HG03575 (cell line): ENCODE measurements around the gene MINDY4.

ENCODE experiments used
- ATAC-seq: cut with Tn5 transposase; IDR thresholded peaks from one replicate; pipeline ENCODE4 v1.9.1; 2021; ENCODE audit not compliant: unreplicated experiment, insufficient number of reproducible peaks, low FRiP score; ENCODE audit errors: extremely low read depth

MINDY4 gene

DNA sequence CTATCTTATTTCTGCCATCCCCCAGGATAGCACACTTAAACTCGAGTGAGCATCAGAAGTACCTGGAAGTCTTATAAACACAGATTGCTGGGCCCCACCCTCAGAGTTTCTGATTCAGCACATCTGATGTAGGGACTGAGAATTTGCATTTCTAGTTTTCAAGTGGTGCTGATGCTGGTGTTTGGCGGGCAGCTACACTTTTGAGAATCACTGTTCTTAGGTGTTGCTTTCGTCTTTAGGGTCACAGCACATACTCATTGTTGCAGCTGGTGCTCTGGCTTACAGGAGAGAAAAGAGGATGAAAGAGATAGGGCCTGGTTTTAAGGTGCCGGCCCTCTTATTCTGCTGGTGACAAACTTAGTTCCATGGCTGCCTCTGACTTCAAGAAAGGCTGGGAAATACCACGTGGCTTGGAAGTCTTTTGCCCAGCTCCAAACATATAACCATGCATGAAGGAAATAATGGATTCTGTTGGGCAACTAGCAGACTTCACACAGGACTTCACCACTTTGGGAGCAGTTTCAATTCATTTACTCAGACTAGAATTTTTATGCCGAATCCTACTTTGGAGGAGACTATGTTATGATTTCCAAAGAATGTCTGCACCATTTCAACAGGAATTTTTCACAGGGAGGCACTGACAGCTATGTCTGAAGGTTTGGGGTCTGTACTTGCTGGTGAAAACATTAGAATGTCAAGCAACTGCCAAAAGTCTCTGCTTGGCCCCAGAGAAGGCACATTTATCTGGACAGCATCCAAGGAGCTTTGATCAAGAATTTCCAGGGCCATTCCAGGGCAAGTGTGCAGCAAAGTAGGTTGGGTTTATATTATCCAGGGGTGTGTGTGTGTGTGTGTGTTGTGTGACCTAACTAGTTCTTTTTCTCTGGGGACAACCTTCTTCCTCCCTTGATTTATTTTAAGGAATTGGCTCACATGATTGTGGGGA lies 6.9 kb upstream of the MINDY4 start:
- ATAC-seq = peak; percentile 91

DNA sequence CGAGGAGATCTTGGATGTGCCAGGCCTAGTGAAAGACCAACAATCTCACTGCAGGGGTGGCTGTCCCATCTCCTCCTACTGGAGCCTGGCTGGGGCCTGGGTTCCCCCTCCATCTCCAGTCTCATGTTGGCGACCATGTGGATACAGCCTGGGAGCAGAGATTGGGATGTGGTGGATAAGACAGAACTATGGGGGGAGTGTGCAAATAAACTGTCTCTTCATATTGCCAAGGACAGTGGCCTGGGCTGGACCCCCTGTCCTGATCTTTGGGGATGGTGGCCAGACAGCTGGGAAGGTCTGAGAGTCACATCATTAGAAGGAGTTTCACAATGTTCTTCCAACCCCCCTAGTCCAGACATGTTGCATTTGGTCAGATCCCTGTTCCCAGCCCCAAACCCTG lies 5.8 kb upstream of the MINDY4 start:
- no peak for ATAC-seq

DNA sequence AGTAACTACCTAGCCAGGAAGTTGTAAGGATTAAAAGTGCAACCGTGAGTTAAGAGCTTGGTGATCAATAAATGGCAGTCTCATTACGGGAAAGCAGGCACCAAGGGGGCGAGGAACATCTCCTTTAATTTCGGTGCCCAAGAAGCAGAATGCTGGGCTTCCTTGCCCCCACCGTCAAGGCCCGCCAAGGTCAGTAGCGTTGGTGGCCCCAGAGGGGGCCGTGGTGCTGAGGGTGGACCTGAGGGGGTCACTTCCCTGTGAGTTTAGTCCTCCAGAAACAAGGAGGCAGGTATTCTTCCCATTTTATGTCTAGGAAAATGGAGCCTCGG lies 408 bp upstream of the MINDY4 start:
- no peak for ATAC-seq

DNA sequence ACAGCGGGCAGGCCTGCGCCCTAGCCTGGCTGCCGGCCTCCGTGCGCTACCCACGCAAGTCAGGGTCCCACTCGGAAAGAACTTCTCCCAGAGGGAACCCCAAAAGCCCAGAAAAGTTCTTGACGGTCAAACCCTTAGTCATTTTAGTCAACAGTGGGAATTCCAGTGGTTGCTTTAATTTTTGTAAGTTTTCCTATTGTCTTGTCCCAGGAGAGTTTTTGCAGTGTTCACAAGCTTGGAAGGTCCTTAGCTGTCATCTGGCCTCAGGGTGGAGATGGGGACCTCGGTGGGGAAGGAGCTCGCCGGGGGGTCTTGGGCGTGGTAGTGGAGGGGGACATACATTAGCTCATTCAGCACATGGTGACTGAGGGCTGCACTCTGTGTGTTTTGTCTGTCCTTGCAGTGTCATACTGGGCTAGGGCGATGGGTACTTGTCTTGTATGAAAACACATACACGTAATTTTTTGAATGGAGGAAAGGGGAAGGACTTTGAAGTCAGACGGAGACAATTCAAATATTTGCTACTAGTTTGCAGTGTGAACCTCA lies 736 bp downstream of the MINDY4 start:
- ATAC-seq = no peak

DNA sequence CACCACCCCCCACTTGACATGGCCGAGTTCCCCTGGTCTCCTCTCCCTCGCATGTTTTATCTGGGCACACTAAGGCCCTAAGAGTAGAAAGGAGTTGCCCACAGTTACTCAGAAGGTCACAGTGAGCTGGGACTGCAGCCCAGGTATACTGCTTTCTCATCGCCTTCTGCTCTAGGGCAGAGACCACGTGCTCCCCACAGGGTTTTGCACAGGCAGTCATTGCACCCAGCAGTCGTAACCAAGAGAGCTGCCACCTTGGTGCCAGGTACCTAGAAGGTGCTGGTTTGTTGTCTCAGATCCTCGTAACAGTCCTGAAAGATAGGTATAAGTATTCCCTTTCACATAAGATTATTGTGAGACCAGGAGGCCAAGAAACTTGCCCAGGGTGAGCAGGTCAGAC lies 1.8 kb downstream of the MINDY4 start:
- ATAC-seq = no peak

DNA sequence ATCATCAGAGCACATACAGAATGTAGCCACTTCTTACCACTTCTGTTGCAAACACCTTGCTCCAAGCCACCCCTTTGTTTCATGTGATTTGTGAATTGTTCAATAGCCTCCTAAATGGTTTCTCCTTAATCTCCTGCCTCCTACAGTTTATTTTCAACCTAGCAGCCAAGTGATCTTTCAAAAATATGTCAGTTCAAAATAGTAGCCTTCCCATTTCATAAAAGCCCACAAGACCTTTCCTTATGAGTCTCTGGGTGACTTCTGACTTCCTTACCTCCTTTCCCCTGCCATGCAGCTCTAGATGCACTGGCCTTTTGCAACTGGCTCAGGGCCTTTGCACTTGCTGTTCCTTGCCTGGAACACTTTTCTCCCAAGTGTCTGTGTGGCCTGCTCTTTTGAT lies 4.8 kb downstream of the MINDY4 start:
- no peak for ATAC-seq

DNA sequence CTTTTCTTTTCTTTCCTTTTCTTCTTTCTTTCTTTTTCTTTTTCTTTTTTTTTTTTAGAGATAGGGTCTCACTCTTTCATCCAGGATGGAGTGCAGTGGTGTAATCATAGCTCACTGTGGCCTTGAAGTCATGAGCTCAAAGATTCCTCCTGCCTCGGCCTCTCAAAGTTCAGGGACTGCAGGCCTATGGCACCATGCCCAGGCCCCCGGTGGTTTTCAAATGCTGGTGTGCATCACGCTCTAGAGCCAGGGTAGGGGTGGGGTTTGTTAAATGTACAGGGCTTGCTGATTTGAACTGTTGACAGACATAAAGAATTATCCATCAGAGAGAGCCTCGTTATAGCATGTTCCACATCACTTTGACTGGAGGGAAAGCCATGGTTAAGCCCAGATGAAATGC lies 5.8 kb downstream of the MINDY4 start:
- no peak for ATAC-seq

DNA sequence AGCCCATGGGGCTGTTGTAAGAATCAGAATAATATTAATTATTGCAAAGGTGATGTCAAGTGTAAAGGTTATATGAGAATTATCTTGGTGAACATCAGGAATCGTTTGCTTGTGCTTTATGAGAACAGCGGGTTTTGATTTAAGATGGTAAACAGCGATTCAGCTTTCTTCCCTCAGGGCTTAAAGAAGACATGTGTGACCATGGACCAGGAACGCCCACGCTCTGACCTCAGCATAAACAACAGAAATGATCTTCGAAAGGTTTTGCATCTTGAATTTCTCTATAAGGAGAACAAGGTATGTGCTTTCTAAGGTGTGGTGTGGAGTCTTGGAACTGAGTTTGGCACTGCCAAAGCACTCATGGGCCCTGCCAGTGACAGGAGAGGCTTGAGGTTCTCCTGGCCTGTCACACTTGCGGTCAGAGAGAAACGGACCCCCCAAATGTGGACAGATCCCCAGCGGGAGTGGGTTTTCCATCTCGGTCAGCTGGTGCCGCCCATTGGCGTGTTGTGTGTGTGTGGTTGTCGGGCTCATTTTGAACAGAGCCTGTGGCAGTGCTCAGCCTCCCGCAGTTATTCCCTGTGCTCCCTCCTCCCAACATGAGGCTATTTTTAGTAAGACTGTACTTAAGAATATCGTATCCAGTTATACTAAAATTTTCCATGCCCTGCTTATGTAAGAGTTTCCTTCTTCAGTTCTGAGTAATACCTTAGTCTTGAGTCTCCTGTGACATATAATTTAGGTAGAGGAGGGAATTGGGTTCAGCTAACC lies 7.2 kb downstream of the MINDY4 start:
- no peak for ATAC-seq

DNA sequence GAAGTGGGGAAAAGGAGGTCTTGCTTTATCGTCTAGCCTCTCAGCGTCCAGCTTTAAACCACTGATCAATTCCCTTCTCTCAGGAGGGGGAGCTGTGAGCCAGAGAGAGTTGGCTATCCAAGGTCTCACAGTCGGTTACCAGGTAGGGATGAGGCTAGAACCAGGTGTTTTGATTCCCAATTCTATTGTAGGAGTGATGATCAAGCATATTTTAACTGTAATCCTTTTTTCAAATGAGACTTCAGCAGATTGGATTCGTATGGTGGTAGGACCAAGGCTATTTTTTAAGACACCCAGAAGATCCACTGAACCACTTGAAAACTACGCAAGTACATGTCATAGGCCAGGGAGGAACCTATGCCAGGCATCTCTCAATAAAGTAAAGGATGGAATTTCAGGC lies 8.4 kb downstream of the MINDY4 start:
- ATAC-seq = no peak

DNA sequence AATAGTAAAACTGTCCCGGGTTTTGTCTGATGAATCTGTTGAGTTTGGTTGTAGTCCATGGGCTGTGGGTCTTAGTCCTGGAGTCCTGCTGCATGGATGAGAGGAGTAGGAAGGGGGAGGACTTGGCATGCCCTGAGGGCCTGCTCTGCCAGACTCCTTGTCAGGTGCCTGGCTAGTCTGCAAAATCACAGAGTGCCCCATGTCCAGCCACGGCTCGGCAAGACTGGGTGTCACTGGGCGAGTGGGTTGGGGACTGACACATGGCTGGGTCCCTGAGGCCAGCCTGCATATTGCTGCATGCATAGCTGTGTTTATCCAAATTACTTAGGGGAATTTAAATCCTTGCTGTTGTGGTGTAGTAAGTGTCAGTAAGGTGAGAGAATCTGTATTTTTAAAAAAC lies 9.7 kb downstream of the MINDY4 start:
- ATAC-seq = no peak

DNA sequence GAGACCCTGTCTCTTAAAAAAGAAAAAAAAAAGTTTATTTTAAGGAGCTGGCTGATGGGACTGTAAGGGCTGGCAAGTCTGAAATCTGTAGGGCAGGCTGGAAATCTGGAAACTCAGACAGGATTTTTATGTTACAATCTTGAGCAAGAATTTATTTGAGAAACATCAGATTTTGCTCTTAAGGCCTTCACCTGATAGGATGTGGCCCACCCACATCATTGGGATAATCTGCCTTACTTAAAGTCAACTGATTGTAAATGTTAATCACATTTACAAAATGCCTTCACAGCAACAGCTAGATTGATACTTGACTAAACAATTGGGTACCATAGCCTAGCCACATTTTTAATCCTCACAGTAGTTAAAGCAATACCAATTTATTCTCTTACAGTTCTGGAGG lies 11.5 kb downstream of the MINDY4 start:
- no peak for ATAC-seq

DNA sequence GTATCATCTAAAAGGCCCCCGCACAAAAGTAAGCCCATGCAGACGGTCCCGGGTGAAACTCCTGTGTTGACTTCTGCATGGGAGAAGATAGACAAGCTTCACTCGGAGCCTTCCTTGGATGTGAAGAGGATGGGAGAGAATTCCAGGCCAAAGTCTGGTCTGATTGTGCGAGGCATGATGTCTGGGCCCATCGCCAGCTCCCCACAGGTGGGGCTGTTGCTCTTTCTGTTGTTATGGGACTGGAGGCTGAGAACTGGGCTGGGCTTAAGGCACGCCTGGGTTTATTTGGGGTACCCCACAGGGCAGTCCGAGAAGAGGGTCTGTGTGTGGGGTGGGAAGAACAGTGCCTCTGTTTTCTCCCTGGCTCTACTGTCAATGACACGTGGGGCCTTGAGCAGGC lies 14.6 kb downstream of the MINDY4 start:
- no peak for ATAC-seq

DNA sequence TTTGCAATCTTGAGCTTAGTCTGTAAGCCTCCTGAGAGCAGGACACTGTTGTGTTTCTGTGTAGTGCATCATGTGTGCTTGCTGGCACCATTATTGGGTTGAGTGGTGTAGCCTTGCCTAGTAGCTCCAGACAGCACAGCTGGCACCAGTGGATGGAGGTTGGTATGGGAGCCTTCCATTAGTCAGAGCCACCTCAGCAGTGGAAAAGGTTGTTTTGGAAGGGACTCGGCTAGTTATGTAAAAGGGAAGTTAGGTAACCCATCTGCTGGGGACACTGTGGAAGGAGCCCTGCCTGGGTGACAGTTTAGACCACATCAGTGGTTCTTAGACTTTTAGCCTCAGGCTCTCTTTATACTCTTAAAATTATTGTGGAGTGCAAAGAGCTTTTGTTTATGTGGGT lies 16.3 kb downstream of the MINDY4 start:
- ATAC-seq = no peak

DNA sequence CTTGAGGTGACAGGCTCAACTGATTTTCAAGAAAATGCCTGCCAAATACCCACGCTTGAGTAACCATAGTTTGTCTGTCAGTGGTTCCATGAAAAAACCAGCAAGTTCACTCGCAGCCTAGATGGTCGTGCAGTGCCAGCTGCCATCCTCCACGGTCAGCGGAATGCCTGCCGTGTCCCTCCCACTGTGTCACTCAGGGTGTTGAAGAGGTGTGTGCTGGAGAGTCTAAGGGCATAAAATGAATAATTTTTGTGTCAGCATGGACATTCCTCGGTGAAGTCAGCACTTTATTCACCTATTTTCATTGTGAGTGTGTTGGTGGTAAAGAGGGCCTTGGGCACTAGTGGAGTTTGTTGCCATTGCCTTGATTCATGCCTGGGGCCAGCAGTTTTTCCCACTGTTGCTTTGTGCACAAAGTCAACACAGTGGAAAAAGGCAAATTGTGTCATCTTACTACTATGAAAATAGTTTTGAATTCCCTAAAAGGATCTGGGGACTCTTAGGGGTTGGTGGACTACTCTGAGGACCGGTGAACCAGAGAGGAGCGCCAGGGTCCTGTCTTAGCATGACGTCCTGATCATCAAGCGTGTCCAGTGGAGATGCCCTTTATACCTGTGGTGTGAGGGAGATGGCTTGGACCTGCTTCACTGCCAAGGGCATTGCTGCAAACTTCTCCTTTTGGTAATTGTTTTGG lies 17.6 kb downstream of the MINDY4 start:
- no peak for ATAC-seq

DNA sequence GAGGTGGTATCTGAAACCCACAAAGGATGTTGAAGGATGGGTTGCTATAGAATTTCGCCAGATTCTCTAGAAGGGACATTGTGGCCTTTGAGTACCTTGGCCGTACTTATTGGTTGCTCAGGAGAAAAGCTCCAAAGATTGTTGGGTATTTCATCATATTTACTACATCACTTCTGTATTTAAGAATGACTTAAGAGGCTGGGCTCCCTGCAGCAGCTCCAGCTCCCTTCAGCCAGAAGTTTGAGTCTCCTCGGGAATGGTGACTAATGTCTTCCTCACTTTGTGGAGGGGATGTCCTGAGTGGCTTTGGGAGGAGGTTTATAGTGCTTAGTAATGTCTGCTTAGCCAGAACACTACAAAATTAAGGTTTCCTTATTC lies 18.1 kb downstream of the MINDY4 start:
- no peak for ATAC-seq

DNA sequence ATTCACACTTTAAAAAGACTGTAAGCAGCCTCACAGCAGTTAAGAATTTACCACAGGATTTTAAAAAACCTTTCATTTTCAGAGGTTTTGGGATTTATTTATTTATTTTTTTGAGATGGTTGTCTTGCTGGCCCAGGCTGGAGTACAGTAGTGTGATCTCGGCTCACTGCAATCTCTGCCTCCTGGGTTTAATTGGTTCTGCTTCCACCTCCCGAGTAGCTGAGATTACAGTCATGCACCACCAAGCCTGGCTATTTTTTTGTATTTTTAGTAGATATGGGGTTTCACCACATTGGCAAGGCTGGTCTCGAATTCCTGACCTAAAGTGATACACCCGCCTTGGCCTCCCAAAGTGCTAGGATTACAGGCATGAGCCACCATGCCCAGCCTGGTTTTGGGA lies 19.1 kb downstream of the MINDY4 start:
- no peak for ATAC-seq

DNA sequence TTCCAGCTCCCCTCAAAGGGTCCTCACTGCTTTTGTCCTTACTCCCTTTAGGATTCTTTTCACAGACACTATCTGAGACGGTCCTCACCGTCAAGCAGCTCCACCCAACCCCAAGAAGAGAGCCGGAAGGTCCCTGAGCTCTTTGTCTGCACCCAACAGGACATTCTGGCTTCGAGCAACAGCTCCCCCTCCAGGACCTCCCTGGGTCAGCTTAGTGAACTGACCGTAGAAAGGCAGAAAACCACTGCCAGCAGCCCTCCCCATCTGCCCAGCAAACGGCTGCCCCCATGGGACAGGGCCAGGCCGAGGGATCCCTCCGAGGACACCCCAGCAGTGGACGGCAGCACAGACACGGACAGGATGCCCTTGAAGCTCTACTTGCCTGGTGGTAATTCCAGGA lies 19.9 kb downstream of the MINDY4 start:
- ATAC-seq = no peak

DNA sequence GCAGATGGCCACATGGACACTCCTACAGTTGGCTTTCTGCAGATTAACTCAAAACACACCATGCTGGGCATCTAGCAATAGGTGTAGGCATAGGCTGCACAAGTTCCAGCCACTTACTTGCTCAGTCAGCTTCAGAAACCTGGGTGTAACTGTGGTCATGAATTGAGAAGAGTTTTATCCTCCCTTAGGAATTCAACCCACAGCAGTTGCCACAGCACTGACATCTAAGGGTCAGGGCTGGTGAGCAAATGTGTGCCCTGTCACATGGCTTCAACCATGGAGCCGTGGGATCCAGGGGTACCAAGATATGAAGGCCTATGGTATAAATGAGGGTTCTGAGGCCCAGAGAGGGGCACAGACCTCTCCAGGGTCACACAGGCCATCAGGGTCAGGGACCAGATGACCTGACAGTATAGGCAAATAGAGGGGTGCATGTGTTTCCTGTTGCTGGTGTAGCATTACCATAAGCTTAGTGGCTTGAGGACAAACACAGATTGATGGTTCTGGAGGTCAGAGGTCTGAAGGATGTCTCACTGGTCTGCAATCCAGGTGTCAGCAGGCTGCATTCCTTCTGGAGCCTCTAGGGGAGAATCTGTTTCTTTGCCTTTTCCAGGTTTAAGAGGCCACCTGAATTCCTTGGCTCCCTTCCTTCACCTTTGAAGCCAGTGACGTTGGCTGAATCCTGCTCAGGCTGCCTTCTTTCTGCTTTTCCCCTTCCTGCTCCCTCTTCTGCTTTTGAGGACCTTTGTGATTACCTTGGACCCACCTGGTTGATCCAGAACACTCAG lies 24.1 kb downstream of the MINDY4 start:
- ATAC-seq = no peak
